Ectodermal cell (in vitro differentiated cells): ENCODE results near the gene CD99L2.
"Not testable (repeated sequence)": the region's sequence is repeated elsewhere in the genome, so short reads cannot be mapped to it uniquely, and the experiment has no call there.

Source experiments
- H3K27ac ChIP-seq: 2 replicates; pipeline ENCODE4 v1.7.0; 2013; ENCODE audit warnings: mild to moderate bottlenecking, low read depth, low read length; ENCODE audit not compliant: insufficient read depth, poor library complexity, severe bottlenecking
- H3K27me3 ChIP-seq: 2 replicates; pipeline ENCODE4 v1.7.0; 2013; ENCODE audit warnings: mild to moderate bottlenecking, low read length; ENCODE audit not compliant: insufficient read depth, control insufficient read depth, poor library complexity, severe bottlenecking
- H3K36me3 ChIP-seq: one replicate; pipeline ENCODE4 v1.7.0; 2013; ENCODE audit warnings: low read length; ENCODE audit not compliant: control insufficient read depth, insufficient read depth
- H3K4me1 ChIP-seq: one replicate; pipeline ENCODE4 v1.7.0; 2013; ENCODE audit warnings: low read length; ENCODE audit not compliant: control insufficient read depth, insufficient read depth
- H3K4me3 ChIP-seq: 2 replicates; pipeline ENCODE4 v1.7.0; 2013; ENCODE audit warnings: low read depth, low read length, control low read depth; ENCODE audit not compliant: insufficient read depth
- H3K9me3 ChIP-seq: 2 replicates; pipeline ENCODE4 v1.7.0; 2013; ENCODE audit warnings: mild to moderate bottlenecking, low read length, moderate library complexity; ENCODE audit not compliant: control insufficient read depth
- WGBS, 2 experiments: methylation state at CpG; one replicate each; pipeline ENCODE4 v1.1.7; 2013; ENCODE audit warnings: missing lambda C conversion rate in 2 of 2; 5-methylcytosine and 5-hydroxymethylcytosine counted together

The CD99L2 gene

GRCh38 chrX:150897421-150898320 is 797 bp downstream of the CD99L2 start:
- Histone ChIP-seq H3K4me1 (peaks cover 5% of the 10 kb centered on the region), H3K9me3 (no peaks in the 10 kb centered on the region), H3K27ac (no peak overlapping the region), H3K4me3 (peak overlapping the region; percentile 65), H3K27me3 (peaks cover 11% of the 10 kb centered on the region), H3K36me3 (no peaks in the 10 kb centered on the region)
- WGBS, 2 experiments = 1 to 3% methylated on average over 20 to 21 of the region's 22 CpGs

GRCh38 chrX:150896632-150897031 is 1.8 kb downstream of the CD99L2 start:
- H3K4me1 ChIP-seq = no peaks in the 10 kb centered on the region
- peaks cover 11% of the 10 kb centered on the region for H3K27me3 ChIP-seq
- H3K9me3 ChIP-seq = no peaks in the 10 kb centered on the region
- 96 to 97% methylated on average over 6 of the region's 6 CpGs for WGBS, 2 experiments
- H3K4me3 ChIP-seq = no peak overlapping the region
- no peaks in the 10 kb centered on the region for H3K36me3 ChIP-seq
- no peak overlapping the region for H3K27ac ChIP-seq

GRCh38 chrX:150893936-150894335 is 4.5 kb downstream of the CD99L2 start:
- Histone ChIP-seq H3K9me3 (no peaks in the 10 kb centered on the region), H3K4me3 (no peak overlapping the region), H3K27me3 (no peaks in the 10 kb centered on the region), H3K27ac (no peak overlapping the region), H3K36me3 (no peaks in the 10 kb centered on the region), H3K4me1 (no peaks in the 10 kb centered on the region)
- 90 to 100% methylated on average over 3 to 5 of the region's 5 CpGs for WGBS, 2 experiments

GRCh38 chrX:150889131-150889530 is 9.3 kb downstream of the CD99L2 start:
- Histone ChIP-seq H3K4me3 (no peak overlapping the region), H3K27me3 (no peaks in the 10 kb centered on the region), H3K36me3 (no peaks in the 10 kb centered on the region), H3K9me3 (no peaks in the 10 kb centered on the region), H3K27ac (no peak overlapping the region), H3K4me1 (no peaks in the 10 kb centered on the region)
- WGBS, 2 experiments = 45 to 55% methylated on average over 3 of the region's 3 CpGs

- Histone ChIP-seq H3K27me3 (no peaks in the 10 kb centered on the region), H3K4me3 (no peak overlapping the region)
- WGBS, 2 experiments = 92 to 94% methylated on average over 5 of the region's 6 CpGs
These were observed 10.5 kb downstream of the CD99L2 start for GRCh38 chrX:150887906-150888465.

GRCh38 chrX:150887268-150887667 is 11.2 kb downstream of the CD99L2 start:
- H3K27me3 ChIP-seq, H3K4me1 ChIP-seq, H3K36me3 ChIP-seq, H3K27ac ChIP-seq, H3K9me3 ChIP-seq, H3K4me3 ChIP-seq: not testable (repeated sequence)
- 95 to 96% methylated on average over 7 to 8 of the region's 9 CpGs for WGBS, 2 experiments

More at GRCh38 chrX:150887906-150888465, 10.5 kb downstream of the CD99L2 start:
- no peaks in the 10 kb centered on the region for H3K9me3 ChIP-seq
- H3K27ac ChIP-seq = no peak overlapping the region
- H3K4me1 ChIP-seq = no peaks in the 10 kb centered on the region
- no peaks in the 10 kb centered on the region for H3K36me3 ChIP-seq

- no peaks in the 10 kb centered on the region for H3K27me3 ChIP-seq
- no peaks in the 10 kb centered on the region for H3K4me1 ChIP-seq
- no peak overlapping the region for H3K4me3 ChIP-seq
- H3K9me3 ChIP-seq = no peaks in the 10 kb centered on the region
- no peak overlapping the region for H3K27ac ChIP-seq
- WGBS, 2 experiments = 94 to 96% methylated on average over 4 to 7 of the region's 7 CpGs
- no peaks in the 10 kb centered on the region for H3K36me3 ChIP-seq
These were observed 12.1 kb downstream of the CD99L2 start for GRCh38 chrX:150886381-150886780.

- Histone ChIP-seq H3K9me3 (no peaks in the 10 kb centered on the region), H3K4me3 (no peak overlapping the region), H3K27ac (no peak overlapping the region), H3K27me3 (no peaks in the 10 kb centered on the region), H3K4me1 (no peaks in the 10 kb centered on the region), H3K36me3 (no peaks in the 10 kb centered on the region)
- 85 to 94% methylated on average over 2 of the region's 2 CpGs for WGBS, 2 experiments
These were observed 17.7 kb downstream of the CD99L2 start for GRCh38 chrX:150880808-150881165.

GRCh38 chrX:150879855-150880807 is 18.3 kb downstream of the CD99L2 start:
- H3K4me3 ChIP-seq = no peak overlapping the region
- WGBS, 2 experiments = 78 to 98% methylated on average over 1 to 5 of the region's 5 CpGs
- no peaks in the 10 kb centered on the region for H3K4me1 ChIP-seq
- no peaks in the 10 kb centered on the region for H3K27me3 ChIP-seq
- no peak overlapping the region for H3K27ac ChIP-seq
- no peaks in the 10 kb centered on the region for H3K36me3 ChIP-seq
- no peaks in the 10 kb centered on the region for H3K9me3 ChIP-seq

- WGBS, 2 experiments = 88 to 98% methylated on average over 2 of the region's 2 CpGs
- not testable (repeated sequence) for H3K27ac ChIP-seq
These were observed 22.8 kb downstream of the CD99L2 start for GRCh38 chrX:150875621-150876020.

More at GRCh38 chrX:150875621-150876020, 22.8 kb downstream of the CD99L2 start:
- H3K9me3 ChIP-seq, H3K4me1 ChIP-seq, H3K4me3 ChIP-seq, H3K36me3 ChIP-seq, H3K27me3 ChIP-seq: not testable (repeated sequence)
